Measurements from ENCODE around the gene ICE2. TPM values are rescaled to one million over a fixed set of nuclear protein-coding genes. Genes with fewer than 3 reads are reported as not detected.

ICE2 gene
- total RNA-seq, 3 donors from 2014 or later (not counting 1 experiment from before 2014, with no cell fraction given): 21.7 to 36.7 (median 32.9) TPM

- no peak for DNase-seq
- TF ChIP-seq, protein P1, sequence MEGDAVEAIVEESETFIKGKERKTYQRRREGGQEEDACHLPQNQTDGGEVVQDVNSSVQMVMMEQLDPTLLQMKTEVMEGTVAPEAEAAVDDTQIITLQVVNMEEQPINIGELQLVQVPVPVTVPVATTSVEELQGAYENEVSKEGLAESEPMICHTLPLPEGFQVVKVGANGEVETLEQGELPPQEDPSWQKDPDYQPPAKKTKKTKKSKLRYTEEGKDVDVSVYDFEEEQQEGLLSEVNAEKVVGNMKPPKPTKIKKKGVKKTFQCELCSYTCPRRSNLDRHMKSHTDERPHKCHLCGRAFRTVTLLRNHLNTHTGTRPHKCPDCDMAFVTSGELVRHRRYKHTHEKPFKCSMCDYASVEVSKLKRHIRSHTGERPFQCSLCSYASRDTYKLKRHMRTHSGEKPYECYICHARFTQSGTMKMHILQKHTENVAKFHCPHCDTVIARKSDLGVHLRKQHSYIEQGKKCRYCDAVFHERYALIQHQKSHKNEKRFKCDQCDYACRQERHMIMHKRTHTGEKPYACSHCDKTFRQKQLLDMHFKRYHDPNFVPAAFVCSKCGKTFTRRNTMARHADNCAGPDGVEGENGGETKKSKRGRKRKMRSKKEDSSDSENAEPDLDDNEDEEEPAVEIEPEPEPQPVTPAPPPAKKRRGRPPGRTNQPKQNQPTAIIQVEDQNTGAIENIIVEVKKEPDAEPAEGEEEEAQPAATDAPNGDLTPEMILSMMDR (IDR thresholded peaks at IDR 0.05): no peak
- Mint-ChIP-seq H3K4me1 (peaks cover 50 to 71% of the 10 kb centered on the region in 2 donors), H3K9me3 (no peaks in the 10 kb centered on the region), H3K27ac (peak overlapping the region; percentile 54 to 59), H3K4me3 (peak overlapping the region; percentile 31), H3K27me3 (ENCODE audit: low read depth in 2 of 2) (no peaks in the 10 kb centered on the region), H3K36me3 (no peaks in the 10 kb centered on the region)
- no peak for ATAC-seq
- 95% methylated on average over 6 of the region's 6 CpGs for WGBS (ENCODE audit: insufficient coverage)
- peaks cover 3% of the 10 kb centered on the region for H3K36me3 ChIP-seq (ENCODE audit: control insufficient read depth, insufficient read depth, low read length)
- no peak overlapping the region for H3K27ac ChIP-seq (ENCODE audit: low read length)
- intact Hi-C loops (cut with micrococcal nuclease): no loop called here
- H3K4me3 ChIP-seq (ENCODE audit: low read length): no peak overlapping the region
- H3K27me3 ChIP-seq (ENCODE audit: control insufficient read depth, insufficient read depth, low read length): no peaks in the 10 kb centered on the region
- no peaks in the 10 kb centered on the region for H3K9me3 ChIP-seq (ENCODE audit: control insufficient read depth, insufficient read depth, low read length)
- H3K4me1 ChIP-seq (ENCODE audit: control insufficient read depth, insufficient read depth, low read length): peaks cover 20% of the 10 kb centered on the region
Measured at GRCh38 chr15:60390231-60390630, 88.7 kb downstream of the ICE2 start.

DNA sequence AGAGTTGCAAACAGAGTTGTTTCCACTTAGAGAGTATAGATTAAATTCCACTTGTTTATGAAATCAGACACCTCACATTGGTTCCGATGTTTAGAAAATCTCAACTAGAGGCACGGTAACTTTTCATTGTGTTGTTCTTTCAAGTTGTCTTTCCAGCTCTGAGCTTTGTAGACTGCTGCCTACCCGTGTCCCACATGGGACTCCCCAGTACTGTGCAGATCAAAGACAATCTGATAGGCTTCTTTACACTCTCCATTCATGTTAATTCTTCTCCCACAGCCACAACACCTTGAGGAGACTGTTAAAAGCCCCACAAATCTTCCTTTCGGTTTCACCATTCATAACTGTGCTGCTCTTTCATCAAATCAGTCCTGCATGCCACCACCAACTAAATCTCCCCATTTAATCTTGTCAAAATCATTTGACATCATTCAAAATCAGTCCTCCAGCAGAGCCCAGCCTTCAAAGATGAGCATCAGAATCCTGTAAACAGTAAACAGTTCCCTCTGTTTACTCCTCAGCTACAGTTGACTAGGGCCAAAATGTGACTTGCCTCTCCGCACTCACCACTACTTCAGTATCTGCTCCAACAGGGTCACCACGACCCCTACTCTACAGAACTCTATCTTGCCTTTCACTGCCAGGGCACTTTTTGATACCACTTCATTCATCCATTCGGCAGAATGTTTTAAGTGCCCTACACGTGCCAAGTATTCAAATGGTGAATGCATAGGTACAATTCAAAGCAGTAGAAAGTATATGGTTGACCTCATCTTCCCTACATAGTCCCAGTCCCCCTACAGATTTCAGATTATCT, 89.5 kb downstream of the ICE2 start:
- 49% methylated on average over 8 of the region's 8 CpGs for WGBS (ENCODE audit: insufficient coverage)
- Mint-ChIP-seq H3K36me3 (no peaks in the 10 kb centered on the region), H3K4me3 (peak overlapping the region; percentile 31), H3K27ac (peak overlapping the region; percentile 54 to 59), H3K9me3 (no peaks in the 10 kb centered on the region), H3K27me3 (ENCODE audit: low read depth in 2 of 2) (no peaks in the 10 kb centered on the region), H3K4me1 (peaks cover 50 to 65% of the 10 kb centered on the region in 2 donors)
- DNase-seq (peak in 1 of 2 donors; percentile 78), ATAC-seq (peak; percentile 90 to 97 (median 94))
- TF ChIP-seq, protein P1 (IDR thresholded peaks at IDR 0.05): no peak
- peak overlapping the region; percentile 34 for H3K27ac ChIP-seq (ENCODE audit: low read length)
- peaks cover 20% of the 10 kb centered on the region for H3K4me1 ChIP-seq (ENCODE audit: control insufficient read depth, insufficient read depth, low read length)
- H3K36me3 ChIP-seq (ENCODE audit: control insufficient read depth, insufficient read depth, low read length): peaks cover 3% of the 10 kb centered on the region
- H3K9me3 ChIP-seq (ENCODE audit: control insufficient read depth, insufficient read depth, low read length): no peaks in the 10 kb centered on the region
- H3K27me3 ChIP-seq (ENCODE audit: control insufficient read depth, insufficient read depth, low read length): no peaks in the 10 kb centered on the region
- intact Hi-C loops (cut with micrococcal nuclease): no loop called here
- H3K4me3 ChIP-seq (ENCODE audit: low read length): no peak overlapping the region

DNA sequence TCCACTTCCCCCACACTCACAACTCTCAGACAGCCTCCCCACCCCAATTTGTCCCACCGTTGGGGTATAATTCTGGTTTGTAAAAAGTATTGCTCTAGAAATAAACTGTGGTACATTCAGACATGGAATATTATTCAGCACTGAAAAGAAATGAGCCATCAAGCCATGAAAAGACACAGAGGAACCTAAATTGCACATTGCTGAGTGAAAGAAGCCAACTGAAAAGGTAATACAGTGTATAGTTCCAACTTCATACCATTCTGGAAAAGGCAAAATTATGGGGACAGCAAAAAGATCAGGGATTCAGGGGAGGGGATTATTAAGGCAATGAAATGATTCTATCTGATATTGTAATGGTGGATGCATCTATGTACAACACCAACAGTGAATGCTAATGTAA, 91.6 kb downstream of the ICE2 start:
- no peaks in the 10 kb centered on the region for H3K9me3 Mint-ChIP-seq

More for the DNA sequence above, 91.6 kb downstream of the ICE2 start:
- peak overlapping the region in 1 of 2 donors; percentile 39 for H3K27ac Mint-ChIP-seq
- no peaks in the 10 kb centered on the region for H3K27me3 Mint-ChIP-seq (ENCODE audit: low read depth in 2 of 2)
- H3K27me3 ChIP-seq (ENCODE audit: control insufficient read depth, insufficient read depth, low read length): no peaks in the 10 kb centered on the region
- no peaks in the 10 kb centered on the region for H3K36me3 Mint-ChIP-seq
- TF ChIP-seq, protein P1 (IDR thresholded peaks at IDR 0.05): no peak
- peaks cover 11% of the 10 kb centered on the region for H3K36me3 ChIP-seq (ENCODE audit: control insufficient read depth, insufficient read depth, low read length)
- no peak overlapping the region for H3K4me3 Mint-ChIP-seq
- H3K27ac ChIP-seq (ENCODE audit: low read length): no peak overlapping the region
- peaks cover 52 to 60% of the 10 kb centered on the region in 2 donors for H3K4me1 Mint-ChIP-seq
- no peaks in the 10 kb centered on the region for H3K9me3 ChIP-seq (ENCODE audit: control insufficient read depth, insufficient read depth, low read length)
- H3K4me1 ChIP-seq (ENCODE audit: control insufficient read depth, insufficient read depth, low read length): peaks cover 16% of the 10 kb centered on the region
- intact Hi-C loops (cut with micrococcal nuclease): no loop called here
- no CpG with 5 or more reads among the region's 1 CpG for WGBS (ENCODE audit: insufficient coverage)
- ATAC-seq (no peak), DNase-seq (no peak)
- no peak overlapping the region for H3K4me3 ChIP-seq (ENCODE audit: low read length)

Measured in natural killer cell (primary cell).